ENCODE data around the gene EPB41L1.

- no peak for TF ChIP-seq MAX (IDR thresholded peaks at IDR 0.05)
- no peak for TF ChIP-seq USF1 (IDR thresholded peaks at IDR 0.05)
- TF ChIP-seq REST (IDR thresholded peaks at IDR 0.05; ENCODE audit: low read depth): no peak
These were observed 94.9 kb downstream of the EPB41L1 start for GRCh38 chr20:36249450-36249849.

Data from Ishikawa (cell line).